DND-41 (cell line): ENCODE data around the gene SLC2A13.
"Not testable (repeated sequence)": the region's sequence is repeated elsewhere in the genome, so short reads cannot be mapped to it uniquely, and the experiment has no call there.

Source experiments
- ATAC-seq: fragments of 200-7000 bp; cut with Tn5 transposase; 3 replicates; pipeline ENCODE4 v1.9.1; 2021; ENCODE audit warnings: low read depth; ENCODE audit not compliant: insufficient read depth
- DNase-seq: peaks from one replicate; pipeline ENCODE4 v3.0.0-alpha.2; 2020
- H2AFZ ChIP-seq: 2 replicates; pipeline ENCODE4 v1.6.0; 2012; ENCODE audit warnings: low read depth, low read length
- H3K27ac ChIP-seq: 2 replicates; pipeline ENCODE4 v1.5.1; 2012; ENCODE audit warnings: low read length, inconsistent platforms
- H3K27me3 ChIP-seq: fragments of 200-600 bp; sonication (generic); 2 replicates; pipeline ENCODE4 v1.6.0; 2012; ENCODE audit warnings: low read length, mild to moderate bottlenecking, inconsistent platforms; ENCODE audit not compliant: insufficient read depth, poor library complexity
- H3K36me3 ChIP-seq: 2 replicates; pipeline ENCODE4 v1.5.1; 2012; ENCODE audit warnings: low read length, inconsistent platforms; ENCODE audit not compliant: insufficient read depth
- H3K4me1 ChIP-seq: 2 replicates; pipeline ENCODE4 v1.5.1; 2012; ENCODE audit warnings: mild to moderate bottlenecking, low read length; ENCODE audit not compliant: insufficient read depth
- H3K4me2 ChIP-seq: 2 replicates; pipeline ENCODE4 v1.6.0; 2012; ENCODE audit warnings: mild to moderate bottlenecking, moderate library complexity, low read length, inconsistent platforms; ENCODE audit not compliant: insufficient read depth
- H3K4me3 ChIP-seq, 2 experiments: fragments of 200-600 bp in 1 of 2; shearing (Covaris generic) in 1 of 2; 2 replicates each; pipeline ENCODE4 v1.5.1; 2012 to 2016; ENCODE audit warnings: inconsistent platforms in 2 of 2, low read length in 2 of 2, mild to moderate bottlenecking in 2 of 2, low read depth in 1 of 2, moderate library complexity in 1 of 2
- H3K79me2 ChIP-seq: 2 replicates; pipeline ENCODE4 v1.6.0; 2012; ENCODE audit warnings: low read length, inconsistent platforms; ENCODE audit not compliant: insufficient read depth
- H3K9ac ChIP-seq: 2 replicates; pipeline ENCODE4 v1.6.0; 2012; ENCODE audit warnings: low read depth, mild to moderate bottlenecking, inconsistent platforms, low read length, moderate library complexity
- H3K9me3 ChIP-seq: 2 replicates; pipeline ENCODE4 v1.5.1; 2012; ENCODE audit warnings: low read length, moderate library complexity, mild to moderate bottlenecking, inconsistent platforms; ENCODE audit not compliant: insufficient read depth, severe bottlenecking
- H4K20me1 ChIP-seq: 2 replicates; pipeline ENCODE4 v1.6.0; 2012; ENCODE audit warnings: low read length; ENCODE audit not compliant: insufficient read depth
- EZH2 ChIP-seq: IDR thresholded peaks from 3 replicates; pipeline ENCODE4 v1.6.1; 2012; ENCODE audit warnings: borderline replicate concordance, low read depth, mild to moderate bottlenecking, moderate library complexity, low read length, inconsistent platforms; ENCODE audit not compliant: severe bottlenecking
- TF ChIP-seq, protein P1 (sequence below): IDR thresholded peaks from 2 replicates; pipeline ENCODE4 v1.5.1; 2012; ENCODE audit warnings: borderline replicate concordance, low read length, moderate library complexity, mild to moderate bottlenecking; ENCODE audit not compliant: poor library complexity, severe bottlenecking; ENCODE audit errors: extremely low read depth

The SLC2A13 gene

DNA sequence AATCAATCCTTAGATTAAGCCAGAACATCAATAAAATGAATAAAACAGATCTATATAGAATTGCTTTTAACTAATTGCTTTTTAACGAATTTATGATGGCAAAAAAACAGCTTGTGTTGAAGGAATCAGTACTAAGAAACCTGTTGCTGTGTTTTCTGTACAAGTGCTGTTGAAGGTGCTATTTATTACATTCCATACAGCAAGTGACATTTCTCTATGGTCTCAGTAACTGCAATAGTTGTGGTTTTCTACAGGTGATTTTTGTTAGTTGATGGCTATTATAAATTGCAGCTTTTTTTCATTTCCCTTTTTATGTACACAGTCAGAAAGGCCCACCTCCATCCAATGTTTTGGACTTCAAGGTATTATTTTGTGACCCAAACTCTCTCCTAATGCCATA lies 56.6 kb downstream of the SLC2A13 start:
- DNase-seq, result no peak
- Histone ChIP-seq H3K4me3 (no peak overlapping the region), H2AFZ (no peak overlapping the region), H3K9me3 (no peaks in the 10 kb centered on the region), H3K36me3 (no peaks in the 10 kb centered on the region), H3K27me3 (no peaks in the 10 kb centered on the region), H3K9ac (no peak overlapping the region), H3K27ac (no peak overlapping the region), H3K4me1 (no peaks in the 10 kb centered on the region), H3K79me2 (no peaks in the 10 kb centered on the region), H3K4me2 (no peak overlapping the region), H4K20me1 (no peaks in the 10 kb centered on the region)
- ATAC-seq, result no peak
- TF ChIP-seq, protein P1, sequence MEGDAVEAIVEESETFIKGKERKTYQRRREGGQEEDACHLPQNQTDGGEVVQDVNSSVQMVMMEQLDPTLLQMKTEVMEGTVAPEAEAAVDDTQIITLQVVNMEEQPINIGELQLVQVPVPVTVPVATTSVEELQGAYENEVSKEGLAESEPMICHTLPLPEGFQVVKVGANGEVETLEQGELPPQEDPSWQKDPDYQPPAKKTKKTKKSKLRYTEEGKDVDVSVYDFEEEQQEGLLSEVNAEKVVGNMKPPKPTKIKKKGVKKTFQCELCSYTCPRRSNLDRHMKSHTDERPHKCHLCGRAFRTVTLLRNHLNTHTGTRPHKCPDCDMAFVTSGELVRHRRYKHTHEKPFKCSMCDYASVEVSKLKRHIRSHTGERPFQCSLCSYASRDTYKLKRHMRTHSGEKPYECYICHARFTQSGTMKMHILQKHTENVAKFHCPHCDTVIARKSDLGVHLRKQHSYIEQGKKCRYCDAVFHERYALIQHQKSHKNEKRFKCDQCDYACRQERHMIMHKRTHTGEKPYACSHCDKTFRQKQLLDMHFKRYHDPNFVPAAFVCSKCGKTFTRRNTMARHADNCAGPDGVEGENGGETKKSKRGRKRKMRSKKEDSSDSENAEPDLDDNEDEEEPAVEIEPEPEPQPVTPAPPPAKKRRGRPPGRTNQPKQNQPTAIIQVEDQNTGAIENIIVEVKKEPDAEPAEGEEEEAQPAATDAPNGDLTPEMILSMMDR, result no peak
- no peak for TF ChIP-seq EZH2

DNA sequence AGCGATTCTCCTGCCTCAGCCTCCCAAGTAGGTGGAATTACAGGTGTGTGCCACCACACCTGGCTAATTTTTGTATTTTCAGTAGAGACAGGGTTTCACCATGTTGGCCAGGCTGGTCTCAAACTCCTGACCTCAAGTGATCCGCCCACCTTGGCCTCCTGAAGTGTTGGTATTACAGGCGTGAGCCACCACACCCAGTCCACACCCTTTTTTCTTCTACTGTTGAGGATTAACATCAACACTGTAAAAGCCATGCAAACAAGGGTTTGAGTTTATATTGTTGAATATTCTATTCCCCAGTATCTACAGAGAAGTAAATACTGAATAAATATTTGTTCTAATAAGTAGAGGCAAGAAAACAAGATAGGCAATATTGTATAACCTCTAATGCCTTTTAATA lies 58.9 kb downstream of the SLC2A13 start:
- not testable (repeated sequence) for H2AFZ ChIP-seq, H3K9ac ChIP-seq, H3K79me2 ChIP-seq, H3K4me3 ChIP-seq, H3K4me2 ChIP-seq, H3K4me1 ChIP-seq, H3K27ac ChIP-seq, DNase-seq, H3K27me3 ChIP-seq, H4K20me1 ChIP-seq, H3K9me3 ChIP-seq, H3K36me3 ChIP-seq, ATAC-seq

DNA sequence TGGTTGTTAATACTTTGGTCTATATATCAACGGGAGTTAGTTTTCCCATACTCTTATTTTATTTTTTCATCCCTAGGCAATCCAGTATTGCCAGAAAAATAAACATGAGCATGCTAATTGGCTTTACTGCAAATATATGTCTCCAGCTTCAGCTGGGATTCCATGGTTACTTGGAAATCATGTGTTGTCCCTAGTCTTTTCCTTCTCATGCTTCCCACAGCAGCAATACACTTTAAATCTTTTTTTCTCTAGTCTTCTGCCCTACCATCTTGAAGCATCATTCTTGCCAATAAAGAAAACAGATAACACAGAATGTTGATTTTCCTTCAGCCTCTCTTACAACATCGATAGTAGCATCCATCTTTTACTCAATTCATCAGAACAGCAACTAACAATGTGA lies 60.2 kb downstream of the SLC2A13 start:
- H3K27ac ChIP-seq, result no peak overlapping the region
- no peaks in the 10 kb centered on the region for H4K20me1 ChIP-seq
- H3K4me1 ChIP-seq, result no peaks in the 10 kb centered on the region
- H3K4me2 ChIP-seq, result no peak overlapping the region
- H3K4me3 ChIP-seq, result no peak overlapping the region
- H2AFZ ChIP-seq, result no peak overlapping the region
- TF ChIP-seq, protein P1, result no peak
- TF ChIP-seq EZH2, result no peak
- DNase-seq (no peak), ATAC-seq (no peak)
- no peaks in the 10 kb centered on the region for H3K79me2 ChIP-seq
- H3K27me3 ChIP-seq, result no peaks in the 10 kb centered on the region
- no peaks in the 10 kb centered on the region for H3K36me3 ChIP-seq
- peaks cover 2% of the 10 kb centered on the region for H3K9me3 ChIP-seq
- H3K9ac ChIP-seq, result no peak overlapping the region

DNA sequence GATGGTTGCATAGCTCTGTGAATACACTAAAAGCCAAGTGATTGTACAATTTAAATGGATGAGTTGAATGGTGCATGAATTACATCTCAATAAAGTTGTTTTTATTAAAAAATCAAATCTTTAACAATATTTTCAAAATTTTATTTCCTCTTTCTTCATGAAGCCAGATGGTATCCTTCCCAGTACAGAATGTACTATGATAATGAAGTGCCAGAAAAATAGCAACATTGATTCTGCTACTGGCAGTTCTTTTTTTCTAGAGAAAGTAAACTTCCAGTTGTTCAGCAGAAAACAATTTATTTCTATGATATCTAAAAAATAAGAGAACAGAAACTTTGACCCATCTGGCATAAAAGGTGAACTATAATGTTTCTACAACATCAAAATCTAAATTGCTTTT lies 61.5 kb downstream of the SLC2A13 start:
- Histone ChIP-seq H3K79me2 (no peaks in the 10 kb centered on the region), H3K4me3 (no peak overlapping the region)
- ATAC-seq, result no peak

More for the DNA sequence above, 61.5 kb downstream of the SLC2A13 start:
- no peak overlapping the region for H3K27ac ChIP-seq
- no peaks in the 10 kb centered on the region for H4K20me1 ChIP-seq
- DNase-seq, result no peak
- no peak overlapping the region for H2AFZ ChIP-seq
- no peaks in the 10 kb centered on the region for H3K4me1 ChIP-seq
- H3K36me3 ChIP-seq, result no peaks in the 10 kb centered on the region
- no peak overlapping the region for H3K9ac ChIP-seq
- TF ChIP-seq, protein P1, result no peak
- no peak for TF ChIP-seq EZH2
- H3K9me3 ChIP-seq, result peaks cover 2% of the 10 kb centered on the region
- no peaks in the 10 kb centered on the region for H3K27me3 ChIP-seq
- H3K4me2 ChIP-seq, result no peak overlapping the region
